ENCODE measurements around the gene CLASP1. TPM values are rescaled to one million over a fixed set of nuclear protein-coding genes. Genes with fewer than 3 reads are reported as not detected.
A peak's percentile ranks its signal among the peaks of the same experiment; 100 is the strongest.
"Not testable (repeated sequence)": the region's sequence is repeated elsewhere in the genome, so short reads cannot be mapped to it uniquely, and the experiment has no call there.

The CLASP1 gene
- total RNA-seq, 1 experiment from 2014 or later = 46.1 TPM

DNA sequence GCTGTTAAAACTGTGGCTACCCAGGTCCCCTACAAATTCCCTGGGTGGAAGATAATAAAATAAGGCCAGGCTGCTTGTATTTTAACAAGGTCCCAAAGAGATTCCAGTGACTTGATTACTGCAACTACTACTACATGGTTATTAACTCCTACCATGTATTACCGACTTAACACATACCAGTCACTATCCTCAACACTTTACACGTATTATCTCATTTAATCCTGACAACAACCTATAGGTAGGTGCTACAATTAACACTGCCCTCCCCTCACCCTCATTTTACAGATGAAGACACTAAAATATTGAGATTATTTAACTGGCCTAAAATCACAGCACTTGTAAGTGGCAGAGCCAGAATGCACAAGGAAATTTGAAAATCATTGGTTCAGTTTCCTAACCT is 5.4 kb downstream of the CLASP1 start:
- Histone ChIP-seq H3K36me3 (ENCODE audit: control insufficient read depth, insufficient read depth, low read length) (no peaks in the 10 kb centered on the region), H3K4me1 (0 out of 2 replicates have a peak, but pooled peaks cover 3% of the 10 kb centered on the region), H3K9me3 (peaks cover under 1% of the 10 kb centered on the region; the same call in 1 of the 2 replicates), H3K4me3 (ENCODE audit: low read depth, low read length) (no peak overlapping the region), H3K27me3 (replicated peaks; ENCODE audit: control insufficient read depth, insufficient read depth, low read length) (no peaks in the 10 kb centered on the region)
- H3K4me1 Mint-ChIP-seq (ENCODE audit: low read depth, unreplicated experiment) = no peaks in the 10 kb centered on the region
- H3K27me3 Mint-ChIP-seq (ENCODE audit: insufficient read depth, unreplicated experiment) = no peaks in the 10 kb centered on the region
- H3K27ac Mint-ChIP-seq (ENCODE audit: unreplicated experiment) = no peak overlapping the region
- ChIA-PET CTCF (no interaction called here), POLR2A (no interaction called here)
- no peak overlapping the region for H3K4me3 Mint-ChIP-seq (ENCODE audit: unreplicated experiment)
- peaks cover 11% of the 10 kb centered on the region for H3K36me3 Mint-ChIP-seq (ENCODE audit: insufficient read depth, unreplicated experiment)
- TF ChIP-seq, protein P1, sequence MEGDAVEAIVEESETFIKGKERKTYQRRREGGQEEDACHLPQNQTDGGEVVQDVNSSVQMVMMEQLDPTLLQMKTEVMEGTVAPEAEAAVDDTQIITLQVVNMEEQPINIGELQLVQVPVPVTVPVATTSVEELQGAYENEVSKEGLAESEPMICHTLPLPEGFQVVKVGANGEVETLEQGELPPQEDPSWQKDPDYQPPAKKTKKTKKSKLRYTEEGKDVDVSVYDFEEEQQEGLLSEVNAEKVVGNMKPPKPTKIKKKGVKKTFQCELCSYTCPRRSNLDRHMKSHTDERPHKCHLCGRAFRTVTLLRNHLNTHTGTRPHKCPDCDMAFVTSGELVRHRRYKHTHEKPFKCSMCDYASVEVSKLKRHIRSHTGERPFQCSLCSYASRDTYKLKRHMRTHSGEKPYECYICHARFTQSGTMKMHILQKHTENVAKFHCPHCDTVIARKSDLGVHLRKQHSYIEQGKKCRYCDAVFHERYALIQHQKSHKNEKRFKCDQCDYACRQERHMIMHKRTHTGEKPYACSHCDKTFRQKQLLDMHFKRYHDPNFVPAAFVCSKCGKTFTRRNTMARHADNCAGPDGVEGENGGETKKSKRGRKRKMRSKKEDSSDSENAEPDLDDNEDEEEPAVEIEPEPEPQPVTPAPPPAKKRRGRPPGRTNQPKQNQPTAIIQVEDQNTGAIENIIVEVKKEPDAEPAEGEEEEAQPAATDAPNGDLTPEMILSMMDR (IDR thresholded peaks at IDR 0.05; ENCODE audit: insufficient read depth in 1 of 2, low read depth in 1 of 2, low read length in 1 of 2, severe bottlenecking in 1 of 2, unreplicated experiment in 1 of 2) = no peak
- intact Hi-C loops (cut with micrococcal nuclease; ENCODE audit: unreplicated experiment) = no loop called here
- no peak for DNase-seq
- H3K9me3 Mint-ChIP-seq (ENCODE audit: unreplicated experiment) = no peaks in the 10 kb centered on the region
- no TSS peak for BruUV-seq (replicated peaks)

GRCh38 chr2:121640380-121641316 is 8.6 kb downstream of the CLASP1 start:
- Histone ChIP-seq H3K9me3 (peaks cover 5% of the 10 kb centered on the region; the same call in 1 of the 2 replicates), H3K4me1 (no peaks in the 10 kb centered on the region), H3K4me3 (ENCODE audit: low read depth, low read length) (no peak overlapping the region), H3K36me3 (ENCODE audit: control insufficient read depth, insufficient read depth, low read length) (no peaks in the 10 kb centered on the region), H3K27me3 (replicated peaks; ENCODE audit: control insufficient read depth, insufficient read depth, low read length) (no peaks in the 10 kb centered on the region)
- H3K4me3 Mint-ChIP-seq (ENCODE audit: unreplicated experiment) = no peak overlapping the region
- peak in 1 of 2 experiments; percentile 32 for DNase-seq
- POLR2A ChIA-PET = interaction anchor here (1.2 kb wide), 1 partner anchor 9 kb away, joined by 6 read pairs; the partner anchor contains the start of gene CLASP1
- TF ChIP-seq, protein P1 (IDR thresholded peaks at IDR 0.05; ENCODE audit: insufficient read depth in 1 of 2, low read depth in 1 of 2, low read length in 1 of 2, severe bottlenecking in 1 of 2, unreplicated experiment in 1 of 2) = peak in 1 of 2 experiments; percentile 31
- H3K4me1 Mint-ChIP-seq (ENCODE audit: low read depth, unreplicated experiment) = no peaks in the 10 kb centered on the region
- no TSS peak for BruUV-seq (replicated peaks)
- peaks cover 18% of the 10 kb centered on the region for H3K36me3 Mint-ChIP-seq (ENCODE audit: insufficient read depth, unreplicated experiment)
- H3K9me3 Mint-ChIP-seq (ENCODE audit: unreplicated experiment) = peaks cover 7% of the 10 kb centered on the region
- no peak overlapping the region for H3K27ac Mint-ChIP-seq (ENCODE audit: unreplicated experiment)
- CTCF ChIA-PET = interaction anchor here (0.6 kb wide), 2 partner anchors 8 to 10 kb away, joined by 3 to 6 read pairs; no protein-coding TSS in a partner anchor
- intact Hi-C loops (cut with micrococcal nuclease; ENCODE audit: unreplicated experiment) = no loop called here
- no peaks in the 10 kb centered on the region for H3K27me3 Mint-ChIP-seq (ENCODE audit: insufficient read depth, unreplicated experiment)

- intact Hi-C loops (cut with micrococcal nuclease; ENCODE audit: unreplicated experiment); H3K9me3 ChIP-seq; H3K36me3 ChIP-seq (ENCODE audit: control insufficient read depth, insufficient read depth, low read length); H3K4me1 ChIP-seq; H3K27me3 Mint-ChIP-seq (ENCODE audit: insufficient read depth, unreplicated experiment); H3K27me3 ChIP-seq (replicated peaks; ENCODE audit: control insufficient read depth, insufficient read depth, low read length); BruUV-seq (replicated peaks); H3K4me1 Mint-ChIP-seq (ENCODE audit: low read depth, unreplicated experiment); H3K4me3 Mint-ChIP-seq (ENCODE audit: unreplicated experiment); H3K4me3 ChIP-seq (ENCODE audit: low read depth, low read length); DNase-seq; H3K9me3 Mint-ChIP-seq (ENCODE audit: unreplicated experiment); H3K27ac Mint-ChIP-seq (ENCODE audit: unreplicated experiment): not testable (repeated sequence)
- POLR2A ChIA-PET = interaction anchor here (1.2 kb wide), 1 partner anchor 10 kb away, joined by 6 read pairs; the partner anchor contains the start of gene CLASP1
- peaks cover 18% of the 10 kb centered on the region for H3K36me3 Mint-ChIP-seq (ENCODE audit: insufficient read depth, unreplicated experiment)
- CTCF ChIA-PET = interaction anchor here (0.6 kb wide), 1 partner anchor 9 kb away, joined by 3 read pairs; no protein-coding TSS in a partner anchor
Measured at GRCh38 chr2:121639846-121640245, 9.4 kb downstream of the CLASP1 start.
